SK-N-SH (cell line): ENCODE data around the gene CXCL10. TPM values are rescaled to one million over a fixed set of nuclear protein-coding genes. Genes with fewer than 3 reads are reported as not detected.

Source experiments
- CTCF ChIA-PET: fragments of 300-600, 350-600 bp; formaldehyde crosslinking; extraction: SDS; loops from one replicate; lab custom pipeline; 2021; lab: Yijun Ruan, JAX
- POLR2A ChIA-PET: fragments of 350-600 bp; sonication (Branson Sonifier 250); formaldehyde crosslinking; extraction: SDS; loops from one replicate; lab custom pipeline; 2020; ENCODE audit warnings: antibody characterized with exemption, inconsistent platforms; lab: Yijun Ruan, JAX
- DNase-seq: peaks from one replicate; pipeline ENCODE4 v3.0.0; 2012
- H2AFZ ChIP-seq: fragments of 200-600 bp; sonication (generic); 2 replicates; pipeline ENCODE4 v1.8.1; 2016; ENCODE audit warnings: antibody characterized with exemption, mild to moderate bottlenecking, low read depth
- H3F3A ChIP-seq: fragments of 200-600 bp; sonication (generic); replicated peaks from 2 replicates; pipeline ENCODE3; 2016; ENCODE audit warnings: antibody characterized with exemption, mild to moderate bottlenecking; ENCODE audit not compliant: insufficient read depth
- H3K27ac ChIP-seq, 2 experiments: fragments of 200-500 bp in 1 of 2; fragments of 200-600 bp in 1 of 2; sonication (Bioruptor generic) in 1 of 2; sonication (generic), shearing (Covaris generic) in 1 of 2; 2 replicates each; pipeline versions ENCODE4 v1.5.1 to v1.6.1; 2014 to 2016; ENCODE audit warnings: low read depth in 2 of 2, inconsistent platforms in 1 of 2, low read length in 1 of 2, mild to moderate bottlenecking in 1 of 2, mixed read lengths in 1 of 2
- H3K27me3 ChIP-seq: fragments of 200-600 bp; sonication (generic), shearing (Covaris generic); 2 replicates; pipeline ENCODE4 v1.6.1; 2016; ENCODE audit warnings: mixed run types; ENCODE audit not compliant: insufficient read depth
- H3K36me3 ChIP-seq, 2 experiments: fragments of 200-500 bp in 1 of 2; fragments of 200-600 bp in 1 of 2; sonication (Bioruptor generic) in 1 of 2; sonication (generic) in 1 of 2; replicated peaks in 1 of 2; 2 replicates each; pipeline versions ENCODE3 to v1.5.1; 2014 to 2016; ENCODE audit warnings: low read length in 1 of 2, mild to moderate bottlenecking in 1 of 2; ENCODE audit not compliant: insufficient read depth in 2 of 2, control insufficient read depth in 1 of 2
- H3K4me1 ChIP-seq, 2 experiments: fragments of 200-500 bp in 1 of 2; fragments of 200-600 bp in 1 of 2; sonication (Bioruptor generic) in 1 of 2; sonication (generic), shearing (Covaris generic) in 1 of 2; 2 replicates each; pipeline versions ENCODE4 v1.5.1 to v1.6.1; 2014 to 2016; ENCODE audit warnings: low read depth in 1 of 2, low read length in 1 of 2, mixed run types in 1 of 2; ENCODE audit not compliant: insufficient read depth in 2 of 2, control insufficient read depth in 1 of 2
- H3K4me2 ChIP-seq: fragments of 200-600 bp; sonication (generic), shearing (Covaris generic); 2 replicates; pipeline ENCODE4 v1.6.1; 2017; ENCODE audit warnings: mixed run types
- H3K4me3 ChIP-seq, 2 experiments: fragments of 200-500 bp in 1 of 2; fragments of 200-600 bp in 1 of 2; sonication (Bioruptor generic) in 1 of 2; sonication (generic), shearing (Covaris generic) in 1 of 2; 2 replicates each; pipeline versions ENCODE4 v1.5.1 to v1.8.1; 2014 to 2016; ENCODE audit warnings: low read depth in 2 of 2, inconsistent platforms in 1 of 2, low read length in 1 of 2, mild to moderate bottlenecking in 1 of 2, mixed read lengths in 1 of 2, moderate library complexity in 1 of 2
- H3K79me2 ChIP-seq: fragments of 200-600 bp; sonication (generic); 2 replicates; pipeline ENCODE4 v1.8.1; 2017; ENCODE audit warnings: mild to moderate bottlenecking; ENCODE audit not compliant: insufficient read depth
- H3K9ac ChIP-seq: fragments of 200-600 bp; sonication (generic); 2 replicates; pipeline ENCODE4 v1.6.1; 2017; ENCODE audit warnings: mixed run types
- H3K9me2 ChIP-seq: fragments of 200-600 bp; sonication (generic); 2 replicates; pipeline ENCODE4 v1.6.1; 2017; ENCODE audit warnings: mixed run types
- H3K9me3 ChIP-seq: fragments of 200-600 bp; sonication (generic); 2 replicates; pipeline ENCODE4 v1.6.1; 2017; ENCODE audit warnings: mixed run types, mild to moderate bottlenecking, moderate library complexity
- H4K20me1 ChIP-seq: fragments of 200-600 bp; sonication (generic); 2 replicates; pipeline ENCODE4 v1.6.1; 2017; ENCODE audit warnings: mild to moderate bottlenecking, mixed run types; ENCODE audit not compliant: insufficient read depth
- FOXJ3 ChIP-seq: sonication (generic); formaldehyde crosslinking; IDR thresholded peaks from 2 replicates; pipeline ENCODE4 v1.5.1; 2020; ENCODE audit warnings: mild to moderate bottlenecking, missing genetic modification reagents
- FOXM1 ChIP-seq: IDR thresholded peaks from 2 replicates; pipeline ENCODE4 v1.4.0; 2012; ENCODE audit warnings: low read depth, mild to moderate bottlenecking
- GABPA ChIP-seq: IDR thresholded peaks from 2 replicates; pipeline ENCODE4 v1.4.0; 2012; ENCODE audit warnings: low read depth, mild to moderate bottlenecking
- JUND ChIP-seq: IDR thresholded peaks from 2 replicates; pipeline ENCODE4 v1.4.0; 2012
- MAX ChIP-seq: IDR thresholded peaks from 2 replicates; pipeline ENCODE4 v1.4.0; 2012; ENCODE audit warnings: low read depth
- MEF2A ChIP-seq: IDR thresholded peaks from 2 replicates; pipeline ENCODE4 v1.4.0; 2012; ENCODE audit warnings: low read depth, borderline replicate concordance
- MXI1 ChIP-seq: IDR thresholded peaks from 2 replicates; pipeline ENCODE4 v1.6.1; 2012; ENCODE audit warnings: mild to moderate bottlenecking, low read depth, low read length, improper control_type of control experiment
- NFIC ChIP-seq: IDR thresholded peaks from 2 replicates; pipeline ENCODE4 v1.4.0; 2012; ENCODE audit warnings: borderline replicate concordance
- REST ChIP-seq: IDR thresholded peaks from 2 replicates; pipeline ENCODE4 v1.6.1; 2012; ENCODE audit warnings: mild to moderate bottlenecking, low read depth, low read length, moderate library complexity
- RXRA ChIP-seq: IDR thresholded peaks from 2 replicates; pipeline ENCODE4 v1.4.0; 2012; ENCODE audit warnings: low read depth, mild to moderate bottlenecking, borderline replicate concordance
- SIN3A ChIP-seq: IDR thresholded peaks from 2 replicates; pipeline ENCODE4 v1.6.1; 2012; ENCODE audit warnings: low read depth, mild to moderate bottlenecking, low read length, moderate library complexity, borderline replicate concordance
- SMC3 ChIP-seq: IDR thresholded peaks from 2 replicates; pipeline ENCODE4 v1.6.1; 2012; ENCODE audit warnings: low read depth, low read length, improper control_type of control experiment
- TEAD4 ChIP-seq: IDR thresholded peaks from 2 replicates; pipeline ENCODE4 v1.4.0; 2012; ENCODE audit warnings: mild to moderate bottlenecking, borderline replicate concordance; ENCODE audit not compliant: insufficient read depth
- YY1 ChIP-seq: IDR thresholded peaks from 2 replicates; pipeline ENCODE4 v1.4.0; 2012; ENCODE audit warnings: low read depth, mild to moderate bottlenecking
- ZBTB33 ChIP-seq: IDR thresholded peaks from 2 replicates; pipeline ENCODE4 v1.4.0; 2012; ENCODE audit warnings: low read depth, borderline replicate concordance
- WGBS: methylation state at CpG from one replicate; pipeline ENCODE4 v1.1.6; 2017; ENCODE audit warnings: low lambda C conversion rate; 5-methylcytosine and 5-hydroxymethylcytosine counted together
- polyA plus RNA-seq, 3 experiments: library from polyadenylated mRNA; depleted of rRNA; stranded (reverse); fragments of >200 nt; gene quantifications; 2 replicates each; pipeline ENCODE4 v1.2.3, GENCODE V29; 2012
- TF ChIP-seq, protein P1 (sequence below): fragments of 150-350 bp; IDR thresholded peaks from 2 replicates; pipeline ENCODE4 v1.6.1; 2017; ENCODE audit warnings: antibody characterized with exemption, low read length, low read depth, borderline replicate concordance
- TF ChIP-seq, protein P2 (sequence below): fragments of 200-600 bp; sonication (generic); IDR thresholded peaks from 2 replicates; pipeline ENCODE4 v1.6.1; 2017; ENCODE audit warnings: antibody characterized with exemption, mild to moderate bottlenecking, moderate library complexity

The CXCL10 gene
- polyA plus RNA-seq, 1 of the 3 experiments (the other 2 are of a cell fraction): not detected

DNA sequence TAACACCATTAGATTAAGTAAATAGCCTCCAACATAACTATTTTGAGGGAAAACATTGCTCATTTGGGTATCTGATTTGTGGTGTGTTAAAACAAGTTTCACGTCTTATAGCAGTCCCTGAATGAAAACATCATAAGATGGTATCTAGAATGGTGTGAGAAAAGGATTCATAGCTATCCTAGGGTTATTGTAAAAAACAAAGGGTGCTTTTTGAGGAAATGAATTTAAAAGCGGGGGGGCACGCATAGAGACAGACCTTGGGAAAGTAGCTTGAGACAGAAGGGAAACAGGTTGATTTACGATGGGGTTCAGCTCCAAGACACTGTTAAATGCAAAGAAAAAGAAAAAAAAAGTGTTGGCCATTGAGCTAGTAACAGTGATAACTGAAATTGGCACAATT lies 768 bp upstream of the CXCL10 start:
- ChIA-PET CTCF (no interaction called here), POLR2A (no interaction called here)
- TF ChIP-seq YY1 (no peak), MXI1 (no peak), FOXM1 (no peak), SMC3 (no peak), TEAD4 (no peak), RXRA (no peak), NFIC (no peak), ZBTB33 (no peak), JUND (no peak)
- TF ChIP-seq, protein P1, sequence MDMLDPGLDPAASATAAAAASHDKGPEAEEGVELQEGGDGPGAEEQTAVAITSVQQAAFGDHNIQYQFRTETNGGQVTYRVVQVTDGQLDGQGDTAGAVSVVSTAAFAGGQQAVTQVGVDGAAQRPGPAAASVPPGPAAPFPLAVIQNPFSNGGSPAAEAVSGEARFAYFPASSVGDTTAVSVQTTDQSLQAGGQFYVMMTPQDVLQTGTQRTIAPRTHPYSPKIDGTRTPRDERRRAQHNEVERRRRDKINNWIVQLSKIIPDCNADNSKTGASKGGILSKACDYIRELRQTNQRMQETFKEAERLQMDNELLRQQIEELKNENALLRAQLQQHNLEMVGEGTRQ: no peak
- WGBS: 78% methylated on average over 4 of the region's 4 CpGs
- Histone ChIP-seq H3K9me3 (no peaks in the 10 kb centered on the region), H3K27me3 (no peaks in the 10 kb centered on the region), H2AFZ (no peak overlapping the region), H4K20me1 (no peaks in the 10 kb centered on the region), H3K79me2 (no peaks in the 10 kb centered on the region), H3K4me3 (no peak overlapping the region), H3K36me3 (no peaks in the 10 kb centered on the region), H3F3A (no peaks in the 10 kb centered on the region), H3K4me1 (no peaks in the 10 kb centered on the region; a peak in 1 of 4 replicates), H3K27ac (no peak overlapping the region), H3K9me2 (no peaks in the 10 kb centered on the region), H3K9ac (no peak overlapping the region), H3K4me2 (no peak overlapping the region)
- no peak for DNase-seq

DNA sequence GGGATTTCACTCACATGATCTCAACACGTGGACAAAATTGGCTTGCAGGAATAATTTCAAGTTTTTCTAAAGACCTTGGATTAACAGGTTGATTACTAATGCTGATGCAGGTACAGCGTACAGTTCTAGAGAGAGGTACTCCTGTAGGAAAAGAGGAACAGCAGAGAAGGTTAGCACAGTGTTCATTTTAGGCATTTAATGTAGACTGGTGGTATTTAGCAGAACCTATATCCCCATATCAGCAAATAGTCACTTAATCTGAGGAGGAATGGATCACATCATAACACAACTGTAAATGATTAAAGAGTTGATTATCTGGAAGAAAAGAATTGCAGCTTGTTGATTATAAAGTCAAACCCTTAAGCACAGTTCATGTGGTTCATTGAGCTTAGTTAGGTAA lies 620 bp downstream of the CXCL10 start:
- Histone ChIP-seq H3K27me3 (no peaks in the 10 kb centered on the region), H3K9me3 (no peaks in the 10 kb centered on the region), H2AFZ (no peak overlapping the region), H3F3A (no peaks in the 10 kb centered on the region), H3K79me2 (no peaks in the 10 kb centered on the region), H3K4me2 (no peak overlapping the region), H3K4me3 (no peak overlapping the region), H3K36me3 (no peaks in the 10 kb centered on the region), H3K9me2 (no peaks in the 10 kb centered on the region), H3K27ac (no peak overlapping the region), H4K20me1 (no peaks in the 10 kb centered on the region), H3K4me1 (no peaks in the 10 kb centered on the region), H3K9ac (no peak overlapping the region)
- POLR2A ChIA-PET: no interaction called here
- 58% methylated on average over 2 of the region's 2 CpGs for WGBS
- no peak for DNase-seq
- CTCF ChIA-PET: interaction anchor here (2.4 kb wide), 1 partner anchor 27 kb away, joined by 11 read pairs; no protein-coding TSS in a partner anchor
- TF ChIP-seq SIN3A (no peak), JUND (no peak), MAX (no peak), MEF2A (no peak), RXRA (no peak), MXI1 (no peak), GABPA (no peak), REST (no peak), NFIC (no peak), FOXJ3 (CRISPR knock-in tag) (no peak), YY1 (no peak)
- TF ChIP-seq, protein P2, sequence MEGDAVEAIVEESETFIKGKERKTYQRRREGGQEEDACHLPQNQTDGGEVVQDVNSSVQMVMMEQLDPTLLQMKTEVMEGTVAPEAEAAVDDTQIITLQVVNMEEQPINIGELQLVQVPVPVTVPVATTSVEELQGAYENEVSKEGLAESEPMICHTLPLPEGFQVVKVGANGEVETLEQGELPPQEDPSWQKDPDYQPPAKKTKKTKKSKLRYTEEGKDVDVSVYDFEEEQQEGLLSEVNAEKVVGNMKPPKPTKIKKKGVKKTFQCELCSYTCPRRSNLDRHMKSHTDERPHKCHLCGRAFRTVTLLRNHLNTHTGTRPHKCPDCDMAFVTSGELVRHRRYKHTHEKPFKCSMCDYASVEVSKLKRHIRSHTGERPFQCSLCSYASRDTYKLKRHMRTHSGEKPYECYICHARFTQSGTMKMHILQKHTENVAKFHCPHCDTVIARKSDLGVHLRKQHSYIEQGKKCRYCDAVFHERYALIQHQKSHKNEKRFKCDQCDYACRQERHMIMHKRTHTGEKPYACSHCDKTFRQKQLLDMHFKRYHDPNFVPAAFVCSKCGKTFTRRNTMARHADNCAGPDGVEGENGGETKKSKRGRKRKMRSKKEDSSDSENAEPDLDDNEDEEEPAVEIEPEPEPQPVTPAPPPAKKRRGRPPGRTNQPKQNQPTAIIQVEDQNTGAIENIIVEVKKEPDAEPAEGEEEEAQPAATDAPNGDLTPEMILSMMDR: no peak
- TF ChIP-seq, protein P1: no peak
